GM18499 (cell line): ENCODE data around the gene PBRM1.
A peak's percentile ranks its signal among the peaks of the same experiment; 100 is the strongest.
"Not testable (repeated sequence)": the region's sequence is repeated elsewhere in the genome, so short reads cannot be mapped to it uniquely, and the experiment has no call there.

Source experiments
- ATAC-seq: cut with Tn5 transposase; IDR thresholded peaks from one replicate; pipeline ENCODE4 v1.9.1; 2021; ENCODE audit warnings: moderate number of reproducible peaks; ENCODE audit not compliant: insufficient read depth, unreplicated experiment

PBRM1 gene

GRCh38 chr3:52705438-52705687 is 19.6 kb upstream of the PBRM1 start:
- no peak for ATAC-seq

GRCh38 chr3:52704611-52705437 is 19.1 kb upstream of the PBRM1 start:
- no peak for ATAC-seq

- ATAC-seq, result no peak
These were observed 17.6 kb upstream of the PBRM1 start for GRCh38 chr3:52703341-52703740.

GRCh38 chr3:52697632-52697965 is 11.9 kb upstream of the PBRM1 start:
- no peak for ATAC-seq

GRCh38 chr3:52696830-52697631 is 11.3 kb upstream of the PBRM1 start:
- ATAC-seq, result no peak

GRCh38 chr3:52695798-52696671 is 10.3 kb upstream of the PBRM1 start:
- no peak for ATAC-seq

- no peak for ATAC-seq
These were observed 8.9 kb upstream of the PBRM1 start for GRCh38 chr3:52694528-52695189.

- ATAC-seq, result no peak
These were observed 7.4 kb upstream of the PBRM1 start for GRCh38 chr3:52693071-52693470.

GRCh38 chr3:52690560-52690959 is 4.8 kb upstream of the PBRM1 start:
- ATAC-seq, result no peak

GRCh38 chr3:52689151-52689550 is 3.4 kb upstream of the PBRM1 start:
- no peak for ATAC-seq

- no peak for ATAC-seq
These were observed 2.6 kb upstream of the PBRM1 start for GRCh38 chr3:52688266-52688665.

- ATAC-seq, result peak; percentile 48
These were observed 416 bp downstream of the PBRM1 start for GRCh38 chr3:52685285-52685708.

GRCh38 chr3:52684184-52684583 is 1.5 kb downstream of the PBRM1 start:
- no peak for ATAC-seq

GRCh38 chr3:52683611-52684010 is 2.1 kb downstream of the PBRM1 start:
- no peak for ATAC-seq

- no peak for ATAC-seq
These were observed 3.7 kb downstream of the PBRM1 start for GRCh38 chr3:52682016-52682415.

GRCh38 chr3:52681596-52681995 is 4.1 kb downstream of the PBRM1 start:
- ATAC-seq, result no peak

- no peak for ATAC-seq
These were observed 5.9 kb downstream of the PBRM1 start for GRCh38 chr3:52679811-52680210.

- no peak for ATAC-seq
These were observed 6.5 kb downstream of the PBRM1 start for GRCh38 chr3:52679199-52679538.

GRCh38 chr3:52678265-52679198 is 7.2 kb downstream of the PBRM1 start:
- ATAC-seq, result no peak

GRCh38 chr3:52676201-52676600 is 9.5 kb downstream of the PBRM1 start:
- not testable (repeated sequence) for ATAC-seq
